IMR-90 (cell line): Measurements from ENCODE around the gene CWC22. TPM values are rescaled to one million over a fixed set of nuclear protein-coding genes. Genes with fewer than 3 reads are reported as not detected.

Experiments
- ATAC-seq: fragments of 200-7000 bp; cut with Tn5 transposase; 2 replicates; pipeline ENCODE4 v1.9.1; 2020; ENCODE audit warnings: low read depth, mild to moderate bottlenecking, moderate library complexity
- BruUV-seq: library from RNA; stranded (reverse); fragments of 400-500 nt; replicated peaks from 2 replicates; lab custom pipeline; 2021; lab: Mats Ljungman, UMichigan
- CTCF ChIA-PET: fragments of 300-600 bp; formaldehyde crosslinking; extraction: SDS; loops from one replicate; lab custom pipeline; 2021; ENCODE audit warnings: antibody characterized with exemption; lab: Yijun Ruan, JAX
- POLR2A ChIA-PET: fragments of 300-600 bp; sonication (Branson Sonifier 250); formaldehyde crosslinking; loops from one replicate; lab custom pipeline; 2022; ENCODE audit warnings: antibody characterized with exemption; ENCODE audit not compliant: unreplicated experiment; lab: Charles Lee
- DNase-seq: peaks from one replicate; pipeline ENCODE4 v3.0.0; 2013
- H2AFZ ChIP-seq: replicated peaks from 2 replicates; pipeline ENCODE3; 2013; ENCODE audit warnings: low read length, mild to moderate bottlenecking; ENCODE audit not compliant: poor library complexity
- H2AK5ac ChIP-seq: 2 replicates; pipeline ENCODE4 v1.6.1; 2013; ENCODE audit warnings: low read depth, low read length, inconsistent platforms
- H2AK9ac ChIP-seq: replicated peaks from 2 replicates; pipeline ENCODE3; 2013; ENCODE audit warnings: mild to moderate bottlenecking, low read depth, low read length, moderate library complexity; ENCODE audit not compliant: poor library complexity
- H2BK120ac ChIP-seq: 2 replicates; pipeline ENCODE4 v1.6.1; 2013; ENCODE audit warnings: low read depth, low read length, inconsistent platforms
- H2BK15ac ChIP-seq: 3 replicates; pipeline ENCODE4 v1.6.1; 2013; ENCODE audit warnings: low read depth, low read length, inconsistent platforms
- H2BK20ac ChIP-seq: 2 replicates; pipeline ENCODE4 v1.6.1; 2013; ENCODE audit warnings: low read depth, mild to moderate bottlenecking, inconsistent platforms, low read length, moderate library complexity
- H2BK5ac ChIP-seq: 2 replicates; pipeline ENCODE4 v1.6.1; 2013; ENCODE audit warnings: mild to moderate bottlenecking, low read depth, low read length, inconsistent platforms; ENCODE audit not compliant: poor library complexity, severe bottlenecking
- H3K14ac ChIP-seq: replicated peaks from 2 replicates; pipeline ENCODE4 v1.6.1; 2013; ENCODE audit warnings: low read depth, low read length, inconsistent platforms
- H3K18ac ChIP-seq: 2 replicates; pipeline ENCODE4 v1.6.1; 2013; ENCODE audit warnings: low read depth, low read length, control low read depth
- H3K23ac ChIP-seq: 2 replicates; pipeline ENCODE4 v1.6.1; 2013; ENCODE audit warnings: low read depth, low read length, inconsistent platforms
- H3K27ac ChIP-seq: 2 replicates; pipeline ENCODE4 v1.5.1; 2013; ENCODE audit warnings: mild to moderate bottlenecking, control low read depth, low read length; ENCODE audit not compliant: insufficient read depth
- H3K27me3 ChIP-seq: 2 replicates; pipeline ENCODE4 v1.6.1; 2013; ENCODE audit warnings: low read length; ENCODE audit not compliant: control insufficient read depth, insufficient read depth
- H3K36me3 ChIP-seq: 2 replicates; pipeline ENCODE4 v1.6.1; 2013; ENCODE audit warnings: low read length, mixed read lengths; ENCODE audit not compliant: control insufficient read depth, insufficient read depth
- H3K4ac ChIP-seq: 2 replicates; pipeline ENCODE4 v1.6.1; 2013; ENCODE audit warnings: low read depth, low read length, inconsistent platforms
- H3K4me1 ChIP-seq: 2 replicates; pipeline ENCODE4 v1.6.1; 2013; ENCODE audit warnings: low read length, mixed read lengths; ENCODE audit not compliant: control insufficient read depth, insufficient read depth
- H3K4me2 ChIP-seq: 2 replicates; pipeline ENCODE4 v1.6.1; 2013; ENCODE audit warnings: low read depth, mild to moderate bottlenecking, control low read depth, low read length, moderate library complexity
- H3K4me3 ChIP-seq: 2 replicates; pipeline ENCODE4 v1.5.1; 2013; ENCODE audit warnings: low read depth, mild to moderate bottlenecking, control low read depth, low read length, moderate library complexity; ENCODE audit not compliant: insufficient read depth
- H3K56ac ChIP-seq: 2 replicates; pipeline ENCODE4 v1.6.1; 2013; ENCODE audit warnings: low read length, inconsistent platforms; ENCODE audit not compliant: insufficient read depth; ENCODE audit errors: extremely low read depth
- H3K79me1 ChIP-seq, 2 experiments: 2 replicates each; pipeline ENCODE4 v1.6.1; 2013; ENCODE audit warnings: low read length in 2 of 2, inconsistent platforms in 1 of 2, low read depth in 1 of 2
- H3K9ac ChIP-seq: 2 replicates; pipeline ENCODE4 v1.6.1; 2013; ENCODE audit warnings: low read depth, low read length, control low read depth
- H3K9me1 ChIP-seq: 2 replicates; pipeline ENCODE4 v1.6.1; 2013; ENCODE audit warnings: low read length, inconsistent platforms; ENCODE audit not compliant: insufficient read depth
- H3K9me3 ChIP-seq: 2 replicates; pipeline ENCODE4 v1.6.1; 2013; ENCODE audit warnings: low read length; ENCODE audit not compliant: control insufficient read depth, insufficient read depth
- H4K20me1 ChIP-seq: 2 replicates; pipeline ENCODE4 v1.6.1; 2013; ENCODE audit warnings: low read length, inconsistent platforms; ENCODE audit not compliant: insufficient read depth
- H4K5ac ChIP-seq: 2 replicates; pipeline ENCODE4 v1.6.1; 2013; ENCODE audit warnings: mild to moderate bottlenecking, low read depth, low read length, control low read depth
- H4K8ac ChIP-seq, 2 experiments: 2 replicates each; pipeline ENCODE4 v1.6.1; 2013; ENCODE audit warnings: low read depth in 2 of 2, low read length in 2 of 2, control low read depth in 1 of 2, inconsistent platforms in 1 of 2
- H4K91ac ChIP-seq: 2 replicates; pipeline ENCODE4 v1.6.1; 2013; ENCODE audit warnings: low read depth, low read length, inconsistent platforms; ENCODE audit not compliant: insufficient read depth
- MAZ ChIP-seq: IDR thresholded peaks from 2 replicates; pipeline ENCODE4 v1.6.1; 2012; ENCODE audit warnings: low read depth, mild to moderate bottlenecking, low read length, improper control_type of control experiment, moderate library complexity, borderline replicate concordance
- WGBS, 2 experiments: methylation state at CpG; one replicate each; pipeline versions ENCODE4 v1.1.5 to v1.1.7; 2013; ENCODE audit warnings: missing lambda C conversion rate in 2 of 2; ENCODE audit not compliant: insufficient read length in 1 of 2; ENCODE audit errors: extremely low coverage in 2 of 2; 5-methylcytosine and 5-hydroxymethylcytosine counted together
- dilution Hi-C: fragments of 300-500 bp; cut with HindIII; formaldehyde crosslinking; loops from one replicate; pipeline ENCODE4 v1.14.3; 2018; ENCODE audit warnings: low sequenced_read_pairs; ENCODE audit not compliant: unreplicated experiment
- in situ Hi-C: fragments of 300-500 bp; cut with MboI; formaldehyde crosslinking; loops from 3 replicates; pipeline ENCODE4 v1.14.3; 2019; ENCODE audit warnings: low sequenced_read_pairs, inconsistent platforms, mixed read lengths
- intact Hi-C: fragments of 100-400 bp; cut with micrococcal nuclease; formaldehyde crosslinking; loops from 2 replicates; pipeline ENCODE4 v1.10.0; 2022
- polyA plus RNA-seq, 3 experiments: library from polyadenylated mRNA; depleted of rRNA; stranded (reverse); fragments of >200 nt; gene quantifications; 2 replicates each; pipeline ENCODE4 v1.2.3, GENCODE V29; 2012; ENCODE audit warnings: low replicate concordance in 1 of 3
- total RNA-seq: library from RNA; depleted of rRNA; stranded (reverse); fragments of >200 nt; gene quantifications from 2 replicates; pipeline ENCODE4 v1.2.3, GENCODE V29; 2012

CWC22 gene
- total and polyA plus RNA-seq, 2 of the 4 experiments (the other 2 are of a cell fraction) = 4.5 to 17.9 TPM

- Histone ChIP-seq H3K9me3 (no peaks in the 10 kb centered on the region), H3K79me1 (no peaks in the 10 kb centered on the region), H3K23ac (no peak overlapping the region), H3K56ac (no peak overlapping the region), H2BK120ac (no peak overlapping the region), H2AK9ac (no peak overlapping the region), H3K27me3 (no peaks in the 10 kb centered on the region), H2BK15ac (no peak overlapping the region), H4K20me1 (no peaks in the 10 kb centered on the region), H4K5ac (no peak overlapping the region), H3K4me3 (no peak overlapping the region), H2AK5ac (no peak overlapping the region), H3K4me2 (no peak overlapping the region), H3K9ac (no peak overlapping the region), H3K9me1 (no peaks in the 10 kb centered on the region), H3K18ac (no peak overlapping the region), H3K36me3 (no peaks in the 10 kb centered on the region), H4K91ac (no peak overlapping the region), H2AFZ (no peak overlapping the region), H2BK20ac (no peak overlapping the region), H3K4ac (no peak overlapping the region), H4K8ac (no peak overlapping the region), H3K14ac (no peak overlapping the region), H3K27ac (no peak overlapping the region), H2BK5ac (no peak overlapping the region), H3K4me1 (no peaks in the 10 kb centered on the region)
- ATAC-seq (no peak), DNase-seq (no peak)
- intact Hi-C loops (no loop called here), dilution Hi-C loops (no loop called here), in situ Hi-C loops (no loop called here)
- ChIA-PET CTCF (no interaction called here), POLR2A (no interaction called here)
- BruUV-seq = no TSS peak
- no CpG with 5 or more reads among the region's 1 CpG for WGBS, 2 experiments
- no peak for TF ChIP-seq MAZ
Measured at GRCh38 chr2:180029575-180029974, 22.5 kb upstream of the CWC22 start.
